ENCODE measurements around the gene NINJ1.

Gene NINJ1

DNA sequence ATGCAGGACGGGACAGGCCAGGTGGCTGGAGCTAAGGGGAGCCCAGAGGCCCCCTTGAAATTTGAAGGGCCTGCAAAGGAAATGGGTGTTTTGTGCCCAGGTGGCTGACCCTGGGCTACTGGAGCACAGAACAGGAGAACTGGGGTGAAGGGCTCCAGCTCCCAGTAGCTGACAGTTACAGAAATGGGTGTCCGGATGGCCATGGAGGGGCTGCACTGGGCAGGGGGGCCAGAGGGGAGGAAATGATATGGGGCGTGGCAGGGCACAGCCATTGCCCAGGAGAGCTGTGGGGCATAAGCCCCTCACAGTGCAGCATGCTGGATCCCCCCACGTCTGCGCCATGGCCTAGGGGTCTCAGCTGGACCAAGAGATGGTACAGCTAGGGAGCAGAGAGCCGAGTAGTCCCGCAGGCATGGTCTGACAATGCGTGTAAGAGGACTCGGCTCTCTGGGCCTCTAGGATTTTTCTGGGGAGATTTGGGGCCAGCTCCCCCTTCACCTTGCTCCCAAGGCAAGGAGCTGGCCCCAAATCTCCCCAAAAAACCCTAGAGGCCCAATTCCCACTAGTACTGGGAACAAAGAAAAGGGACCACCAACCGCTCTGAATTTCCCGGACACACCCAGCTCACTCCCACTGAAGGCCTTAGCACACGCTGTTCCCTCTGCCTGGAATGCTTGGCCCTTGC is 45.9 kb downstream of the NINJ1 start:
- DNase-seq (ENCODE audit: low read depth): no peak

DNA sequence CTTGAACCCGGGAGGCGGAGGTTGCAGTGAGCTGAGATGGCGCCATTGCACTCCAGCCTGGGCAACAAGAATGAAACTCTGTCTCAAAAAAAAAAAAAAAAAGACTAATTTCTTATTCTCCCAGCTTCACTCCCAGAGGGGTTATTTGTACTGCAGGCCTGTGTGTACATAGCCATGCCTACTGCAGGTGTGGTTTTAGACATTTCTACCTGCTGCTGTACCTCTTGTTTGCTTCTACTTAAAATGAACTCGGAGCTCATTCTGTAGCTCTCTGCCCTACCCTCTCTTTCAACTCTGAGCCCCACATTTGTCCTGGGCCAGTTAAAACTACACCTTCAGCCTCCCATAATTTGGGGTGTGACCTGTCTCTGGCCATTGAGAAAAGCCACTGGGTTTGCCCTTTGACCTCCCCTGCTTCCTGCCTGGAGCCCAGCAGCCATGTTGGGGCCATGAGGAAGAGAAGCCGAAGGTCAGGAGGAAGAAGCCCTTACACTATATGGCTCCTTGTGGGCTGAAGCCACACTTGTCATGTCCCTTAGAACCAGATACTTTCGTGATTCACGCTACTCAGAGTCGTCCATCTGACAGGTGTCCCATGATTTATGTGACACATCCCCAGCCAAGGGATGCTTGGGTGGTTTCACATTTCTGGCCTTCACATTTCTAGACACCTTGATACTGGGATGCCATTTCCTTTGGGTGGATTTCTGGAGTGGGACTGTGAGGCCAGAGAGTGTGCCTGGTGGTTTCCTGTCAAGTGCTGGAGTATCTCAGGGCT is 47.4 kb downstream of the NINJ1 start:
- DNase-seq (ENCODE audit: low read depth): no peak

GRCh38 chr9:93085676-93086075 is 48.4 kb downstream of the NINJ1 start:
- DNase-seq (ENCODE audit: low read depth): no peak

DNA sequence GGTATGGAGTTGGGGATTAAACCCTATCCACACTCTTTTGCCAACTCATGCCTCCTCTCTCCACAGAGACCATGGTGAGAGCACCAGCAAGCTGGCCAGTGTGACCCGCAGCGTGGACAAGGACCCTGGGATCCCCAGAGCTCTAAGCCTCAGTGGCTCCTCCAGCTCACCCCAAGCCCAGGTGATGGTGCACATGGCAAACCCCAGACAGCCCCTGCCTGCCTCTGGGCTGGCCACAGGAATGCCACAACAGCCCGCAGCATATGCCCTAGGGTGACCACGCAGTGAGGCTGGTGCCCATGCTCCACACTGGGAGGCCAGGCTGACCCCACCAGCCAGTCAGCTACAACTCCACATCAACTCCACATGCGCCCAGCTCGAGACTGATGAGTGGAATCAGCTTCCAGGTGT is 49.6 kb downstream of the NINJ1 start:
- DNase-seq (ENCODE audit: low read depth): no peak

GRCh38 chr9:93083592-93084470 is 50.2 kb downstream of the NINJ1 start:
- DNase-seq (ENCODE audit: low read depth): no peak

DNA sequence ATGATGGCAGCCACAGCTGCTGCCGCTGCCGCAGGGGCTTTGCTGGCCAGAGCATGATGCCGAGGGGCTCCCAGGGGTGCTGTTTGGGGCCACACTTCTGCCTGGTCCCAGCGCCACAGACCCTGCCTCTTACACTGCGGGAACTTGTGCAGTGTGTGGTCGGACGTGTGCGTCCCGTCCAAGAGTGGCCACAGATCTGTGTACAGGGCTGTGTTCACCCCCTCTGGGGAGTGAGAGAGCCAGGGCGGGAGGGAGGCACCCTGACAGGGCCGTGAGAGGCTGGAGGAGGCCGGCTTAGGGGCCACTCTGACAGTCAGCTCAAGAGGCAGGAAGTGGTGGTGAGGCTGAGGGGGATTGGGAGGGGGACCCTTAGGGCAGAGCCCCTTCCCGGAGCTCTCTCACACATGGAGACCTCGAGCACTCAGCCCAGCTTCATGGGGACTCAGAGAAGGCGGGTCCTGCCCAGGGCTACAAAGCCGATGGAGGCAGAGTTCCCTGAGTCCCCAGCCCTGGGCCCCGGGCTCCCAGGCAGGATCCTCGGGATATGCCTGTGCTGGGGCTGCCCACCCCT is 51.1 kb downstream of the NINJ1 start:
- DNase-seq (ENCODE audit: low read depth): no peak

DNA sequence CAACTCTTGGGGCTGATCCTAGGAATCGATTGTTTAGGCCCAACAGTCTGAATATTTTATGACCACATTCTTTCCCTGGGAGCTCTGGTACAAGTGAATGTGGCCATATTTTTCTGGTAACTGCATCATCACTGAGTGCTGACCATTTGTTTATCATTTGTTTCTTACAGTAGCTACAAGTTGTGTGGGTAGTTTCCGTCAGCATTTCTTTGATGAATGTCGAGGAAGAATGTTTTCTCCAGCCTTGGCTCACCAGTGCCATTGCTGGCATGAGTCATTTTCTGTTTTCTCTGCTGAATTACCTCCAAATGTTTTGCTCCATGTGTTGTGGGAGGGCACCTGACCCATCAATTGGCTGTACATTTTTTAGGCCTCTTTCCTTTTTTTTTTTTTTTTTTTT is 52.1 kb downstream of the NINJ1 start:
- peak; percentile 57 for DNase-seq (ENCODE audit: low read depth)

GRCh38 chr9:93081081-93081529 is 52.9 kb downstream of the NINJ1 start:
- no peak for DNase-seq (ENCODE audit: low read depth)

- DNase-seq (ENCODE audit: low read depth): no peak
These were observed 53.6 kb downstream of the NINJ1 start for GRCh38 chr9:93080406-93080805.

- DNase-seq (ENCODE audit: low read depth): no peak
These were observed 54.7 kb downstream of the NINJ1 start for GRCh38 chr9:93079371-93079770.

DNA sequence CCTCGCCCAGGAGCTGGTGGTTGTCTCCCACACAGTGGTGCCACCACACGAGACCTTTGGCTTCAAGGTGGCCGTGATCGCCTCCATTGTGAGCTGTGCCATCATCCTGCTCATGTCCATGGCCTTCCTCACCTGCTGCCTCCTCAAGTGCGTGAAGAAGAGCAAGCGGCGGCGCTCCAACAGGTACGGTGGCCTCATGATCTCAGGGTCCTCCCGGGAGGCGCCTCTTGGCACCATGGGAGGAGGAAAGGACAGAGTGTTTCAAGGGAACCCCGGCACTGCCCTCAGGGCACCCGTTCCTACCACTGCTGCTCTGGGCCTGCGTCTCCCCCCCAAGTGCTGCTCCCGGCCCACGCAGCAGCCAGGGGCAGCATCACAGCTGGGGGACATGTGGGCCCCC is 56.2 kb downstream of the NINJ1 start:
- DNase-seq (ENCODE audit: low read depth): no peak

DNA sequence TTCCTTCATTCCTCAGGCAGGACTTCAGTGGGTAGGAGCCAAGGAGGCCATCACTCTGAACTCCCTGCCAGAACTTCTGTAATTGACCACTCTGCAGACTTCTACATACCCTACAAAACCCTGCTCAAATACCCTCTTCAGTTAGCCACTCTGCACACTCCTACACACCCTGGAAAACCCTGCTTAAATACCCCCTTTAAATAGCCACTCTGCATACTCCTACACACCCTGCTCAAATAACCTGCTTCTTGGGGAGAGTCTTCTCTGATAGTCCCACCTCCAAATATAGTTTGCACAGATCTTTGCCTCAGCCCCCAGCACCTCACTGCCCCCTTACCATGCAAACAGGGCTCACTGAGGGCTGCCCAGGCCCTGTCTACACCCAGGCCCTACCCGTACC is 56.7 kb downstream of the NINJ1 start:
- no peak for DNase-seq (ENCODE audit: low read depth)

DNA sequence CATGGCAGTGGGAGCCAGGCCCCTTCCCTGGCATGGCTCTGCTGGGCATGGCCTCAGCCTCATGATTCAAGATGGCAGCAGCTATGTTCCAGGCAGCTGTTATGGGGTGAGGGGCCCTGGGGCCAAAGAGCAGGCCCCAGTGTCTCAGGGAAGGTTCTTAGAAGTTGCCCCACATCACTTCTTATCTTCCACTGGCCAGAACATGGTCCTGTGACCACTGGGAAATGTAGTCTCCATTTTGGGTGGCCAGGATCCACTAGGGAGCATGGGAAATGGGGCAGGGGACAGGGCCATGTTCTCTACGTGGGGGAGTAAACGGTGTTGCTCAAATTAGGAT is 57.3 kb downstream of the NINJ1 start:
- DNase-seq (ENCODE audit: low read depth): no peak

GRCh38 chr9:93076101-93076791 is 57.8 kb downstream of the NINJ1 start:
- DNase-seq (ENCODE audit: low read depth): no peak

- DNase-seq (ENCODE audit: low read depth): no peak
These were observed 61.7 kb downstream of the NINJ1 start for GRCh38 chr9:93072383-93072795.

Measured in ELR (cell line).